ENCODE data around the gene ETS2. TPM values are rescaled to one million over a fixed set of nuclear protein-coding genes. Genes with fewer than 3 reads are reported as not detected.
A peak's percentile ranks its signal among the peaks of the same experiment; 100 is the strongest.

The ETS2 gene
- total and polyA plus RNA-seq, 2 experiments from 2014 or later = 19.5 to 36.8 TPM

- H2AFZ ChIP-seq = 0 out of 2 replicates have a peak overlapping the region, but pooled peaks have one; percentile 14
- H4K20me1 ChIP-seq (replicated peaks; ENCODE audit: insufficient read depth) = no peaks in the 10 kb centered on the region
- H3K4me1 Mint-ChIP-seq = peaks cover 8% of the 10 kb centered on the region; the same call in 2 of the 3 replicates
- H3K36me3 ChIP-seq (ENCODE audit: insufficient read depth) = no peaks in the 10 kb centered on the region; the same call in 1 of the 2 replicates
- TF ChIP-seq REST (IDR thresholded peaks at IDR 0.05; ENCODE audit: unreplicated experiment) (no peak), ZNF114 (CRISPR knock-in tag; IDR thresholded peaks at IDR 0.05) (no peak), EZH2 (IDR thresholded peaks at IDR 0.05; ENCODE audit: low read depth, unreplicated experiment) (no peak), POLR2AphosphoS5 (IDR thresholded peaks at IDR 0.05; ENCODE audit: low read depth) (no peak), ZNF331 (CRISPR knock-in tag; IDR thresholded peaks at IDR 0.05; ENCODE audit: low read depth) (no peak), JUNB (IDR thresholded peaks at IDR 0.05; ENCODE audit: unreplicated experiment) (no peak), CREB1 (CRISPR knock-in tag; IDR thresholded peaks at IDR 0.05; ENCODE audit: low read depth) (no peak), NANOG (IDR thresholded peaks at IDR 0.05; ENCODE audit: borderline replicate concordance) (no peak), ETS1 (IDR thresholded peaks at IDR 0.05) (no peak), ZNF462 (CRISPR knock-in tag; IDR thresholded peaks at IDR 0.05) (no peak), CTCF (conservative IDR thresholded peaks at IDR 0.05; ENCODE audit: low read depth in 2 of 2) (no peak), STAT1 (IDR thresholded peaks at IDR 0.05; ENCODE audit: unreplicated experiment) (no peak)
- peaks cover 11% of the 10 kb centered on the region; the same call in 1 of the 2 replicates for H3K9me2 ChIP-seq (ENCODE audit: insufficient read depth)
- H3K4me1 ChIP-seq (ENCODE audit: insufficient read depth) = no peaks in the 10 kb centered on the region
- no peak for DNase-seq (ENCODE audit: low spot score)
- no peaks in the 10 kb centered on the region for H3K79me2 ChIP-seq (replicated peaks; ENCODE audit: insufficient read depth)
- H3K27ac ChIP-seq (ENCODE audit: low read depth) = no peak overlapping the region
- ATAC-seq = no peak
- H3K27me3 ChIP-seq (ENCODE audit: insufficient read depth) = no peaks in the 10 kb centered on the region
- no peaks in the 10 kb centered on the region for H3F3A ChIP-seq (replicated peaks; ENCODE audit: low read depth)
- H3K4me3 ChIP-seq = no peak overlapping the region
- H3K4me3 Mint-ChIP-seq = no peak overlapping the region
- H3K27ac Mint-ChIP-seq = no peak overlapping the region
- peaks cover 2% of the 10 kb centered on the region for H3K9me3 Mint-ChIP-seq
- H3K36me3 Mint-ChIP-seq (ENCODE audit: low read depth) = peaks cover 2% of the 10 kb centered on the region; the same call in 2 of the 3 replicates
- no peak overlapping the region for H3K4me2 ChIP-seq
- no peaks in the 10 kb centered on the region for H3K27me3 Mint-ChIP-seq (ENCODE audit: insufficient read depth, low read depth, poor library complexity)
Observed at GRCh38 chr21:38773099-38774061, 32.3 kb upstream of the ETS2 start.

All from GM23338 (cell line).